ENCODE measurements around the gene BLOC1S3.

The BLOC1S3 gene

GRCh38 chr19:45163156-45163555 lies 15.4 kb upstream of the BLOC1S3 start:
- Histone ChIP-seq H3K79me2 (ENCODE audit: control insufficient read depth, low read length) (no peaks in the 10 kb centered on the region), H3K9me3 (ENCODE audit: control insufficient read depth, insufficient read depth, low read length) (no peaks in the 10 kb centered on the region), H3K36me3 (ENCODE audit: control insufficient read depth, low read length) (no peaks in the 10 kb centered on the region), H3K4me3 (ENCODE audit: low read length) (no peak overlapping the region), H3K4me1 (ENCODE audit: control insufficient read depth, low read length) (peaks cover 14% of the 10 kb centered on the region), H3F3A (ENCODE audit: control insufficient read depth, insufficient read depth) (no peaks in the 10 kb centered on the region), H4K20me1 (ENCODE audit: control insufficient read depth, insufficient read depth, low read depth, low read length) (no peaks in the 10 kb centered on the region), H3K9me2 (replicated peaks; ENCODE audit: control insufficient read depth, low read length) (no peaks in the 10 kb centered on the region), H3K27ac (ENCODE audit: low read depth, low read length) (no peak overlapping the region), H3K4me2 (ENCODE audit: low read length) (no peak overlapping the region), H3K27me3 (ENCODE audit: control insufficient read depth, low read length) (peaks cover 7% of the 10 kb centered on the region; the same call in 1 of the 2 replicates)
- no peak for TF ChIP-seq CTCF (IDR thresholded peaks at IDR 0.05; ENCODE audit: low read depth, low read length, poor library complexity, severe bottlenecking)
- no peak for TF ChIP-seq EZH2phosphoT487 (IDR thresholded peaks at IDR 0.05; ENCODE audit: borderline replicate concordance, low read length)

GRCh38 chr19:45163751-45164460 lies 14.7 kb upstream of the BLOC1S3 start:
- H3F3A ChIP-seq (ENCODE audit: control insufficient read depth, insufficient read depth), result no peaks in the 10 kb centered on the region
- H3K9me2 ChIP-seq (replicated peaks; ENCODE audit: control insufficient read depth, low read length), result no peaks in the 10 kb centered on the region
- H3K4me2 ChIP-seq (ENCODE audit: low read length), result peak overlapping the region; percentile 21; the same call in 1 of the 2 replicates
- no peak overlapping the region for H3K4me3 ChIP-seq (ENCODE audit: low read length)
- H3K79me2 ChIP-seq (ENCODE audit: control insufficient read depth, low read length), result no peaks in the 10 kb centered on the region
- no peaks in the 10 kb centered on the region for H3K9me3 ChIP-seq (ENCODE audit: control insufficient read depth, insufficient read depth, low read length)
- no peak for TF ChIP-seq CTCF (IDR thresholded peaks at IDR 0.05; ENCODE audit: low read depth, low read length, poor library complexity, severe bottlenecking)
- no peak for TF ChIP-seq EZH2phosphoT487 (IDR thresholded peaks at IDR 0.05; ENCODE audit: borderline replicate concordance, low read length)
- peaks cover 6% of the 10 kb centered on the region; the same call in 1 of the 2 replicates for H3K27me3 ChIP-seq (ENCODE audit: control insufficient read depth, low read length)
- peaks cover 14% of the 10 kb centered on the region for H3K4me1 ChIP-seq (ENCODE audit: control insufficient read depth, low read length)
- no peak overlapping the region for H3K27ac ChIP-seq (ENCODE audit: low read depth, low read length)
- H4K20me1 ChIP-seq (ENCODE audit: control insufficient read depth, insufficient read depth, low read depth, low read length), result no peaks in the 10 kb centered on the region
- H3K36me3 ChIP-seq (ENCODE audit: control insufficient read depth, low read length), result no peaks in the 10 kb centered on the region

GRCh38 chr19:45164577-45165335 lies 13.8 kb upstream of the BLOC1S3 start:
- no peaks in the 10 kb centered on the region for H3K36me3 ChIP-seq (ENCODE audit: control insufficient read depth, low read length)
- peak overlapping the region; percentile 21; the same call in 1 of the 2 replicates for H3K4me2 ChIP-seq (ENCODE audit: low read length)

More at GRCh38 chr19:45164577-45165335, 13.8 kb upstream of the BLOC1S3 start:
- Histone ChIP-seq H3K9me3 (ENCODE audit: control insufficient read depth, insufficient read depth, low read length) (no peaks in the 10 kb centered on the region), H3K4me3 (ENCODE audit: low read length) (no peak overlapping the region), H3K27ac (ENCODE audit: low read depth, low read length) (no peak overlapping the region), H3K4me1 (ENCODE audit: control insufficient read depth, low read length) (peaks cover 14% of the 10 kb centered on the region), H3K9me2 (replicated peaks; ENCODE audit: control insufficient read depth, low read length) (no peaks in the 10 kb centered on the region), H3K27me3 (ENCODE audit: control insufficient read depth, low read length) (peaks cover 6% of the 10 kb centered on the region; the same call in 1 of the 2 replicates), H3F3A (ENCODE audit: control insufficient read depth, insufficient read depth) (no peaks in the 10 kb centered on the region), H3K79me2 (ENCODE audit: control insufficient read depth, low read length) (no peaks in the 10 kb centered on the region), H4K20me1 (ENCODE audit: control insufficient read depth, insufficient read depth, low read depth, low read length) (no peaks in the 10 kb centered on the region)
- TF ChIP-seq EZH2phosphoT487 (IDR thresholded peaks at IDR 0.05; ENCODE audit: borderline replicate concordance, low read length), result no peak
- no peak for TF ChIP-seq CTCF (IDR thresholded peaks at IDR 0.05; ENCODE audit: low read depth, low read length, poor library complexity, severe bottlenecking)

All from DOHH2 (cell line).